MCF 10A (cell line): Measurements from ENCODE around the gene RECK. TPM values are rescaled to one million over a fixed set of nuclear protein-coding genes. Genes with fewer than 3 reads are reported as not detected.
A peak's percentile ranks its signal among the peaks of the same experiment; 100 is the strongest.

Experiments
- BruUV-seq: library from RNA; stranded (reverse); fragments of 400-500 nt; replicated peaks from 2 replicates; lab custom pipeline; 2021; lab: Mats Ljungman, UMichigan
- CTCF ChIA-PET: fragments of 300-600 bp; sonication (Branson Sonifier 250); formaldehyde crosslinking; extraction: SDS; loops from one replicate; lab custom pipeline; 2021; ENCODE audit warnings: antibody characterized with exemption, inconsistent platforms; lab: Yijun Ruan, JAX
- POLR2A ChIA-PET: fragments of 300-600, 350-650 bp; sonication (Branson Sonifier 250); formaldehyde crosslinking; extraction: SDS; loops from one replicate; lab custom pipeline; 2020; ENCODE audit warnings: antibody characterized with exemption, inconsistent platforms; lab: Yijun Ruan, JAX
- DNase-seq: peaks from one replicate; pipeline ENCODE4 v3.0.0-alpha.2; 2018; ENCODE audit not compliant: unreplicated experiment
- H3K27ac Mint-ChIP-seq: one replicate; pipeline ENCODE4 v1.8.0; 2022; ENCODE audit warnings: mild to moderate bottlenecking, low read depth, mixed read lengths; ENCODE audit not compliant: unreplicated experiment
- H3K27me3 Mint-ChIP-seq: one replicate; pipeline ENCODE4 v1.8.0; 2022; ENCODE audit warnings: mixed read lengths; ENCODE audit not compliant: insufficient read depth, unreplicated experiment
- H3K36me3 Mint-ChIP-seq: one replicate; pipeline ENCODE4 v1.8.0; 2022; ENCODE audit warnings: mild to moderate bottlenecking, moderate library complexity, mixed read lengths; ENCODE audit not compliant: insufficient read depth, unreplicated experiment
- H3K4me1 Mint-ChIP-seq: one replicate; pipeline ENCODE4 v1.8.0; 2022; ENCODE audit warnings: mixed read lengths; ENCODE audit not compliant: insufficient read depth, unreplicated experiment
- H3K4me3 Mint-ChIP-seq: one replicate; pipeline ENCODE4 v1.8.0; 2022; ENCODE audit warnings: mild to moderate bottlenecking, moderate library complexity, mixed read lengths; ENCODE audit not compliant: unreplicated experiment
- H3K9me3 Mint-ChIP-seq: one replicate; pipeline ENCODE4 v1.8.0; 2022; ENCODE audit warnings: mixed read lengths; ENCODE audit not compliant: unreplicated experiment
- intact Hi-C: fragments of 100-400 bp; cut with micrococcal nuclease; formaldehyde crosslinking; loops from 2 replicates; pipeline ENCODE4 v1.14.1; 2022
- total RNA-seq: library from RNA; stranded (reverse); gene quantifications from 2 replicates; pipeline ENCODE4 v1.2.3, GENCODE V29; 2022
- TF ChIP-seq, protein P1 (sequence below): fragments of 200-600 bp; IDR thresholded peaks from one replicate; pipeline ENCODE4 v1.8.0; 2022; ENCODE audit warnings: antibody characterized with exemption, mild to moderate bottlenecking; ENCODE audit not compliant: unreplicated experiment

Gene RECK
- total RNA-seq, 1 experiment from 2014 or later: 3.7 TPM

GRCh38 chr9:36102742-36103495, 66.2 kb downstream of the RECK start:
- Mint-ChIP-seq H3K4me1 (no peaks in the 10 kb centered on the region), H3K36me3 (no peaks in the 10 kb centered on the region), H3K27ac (no peak overlapping the region), H3K27me3 (no peaks in the 10 kb centered on the region), H3K9me3 (no peaks in the 10 kb centered on the region), H3K4me3 (no peak overlapping the region)
- DNase-seq: peak; percentile 84
- no TSS peak for BruUV-seq
- TF ChIP-seq, protein P1, sequence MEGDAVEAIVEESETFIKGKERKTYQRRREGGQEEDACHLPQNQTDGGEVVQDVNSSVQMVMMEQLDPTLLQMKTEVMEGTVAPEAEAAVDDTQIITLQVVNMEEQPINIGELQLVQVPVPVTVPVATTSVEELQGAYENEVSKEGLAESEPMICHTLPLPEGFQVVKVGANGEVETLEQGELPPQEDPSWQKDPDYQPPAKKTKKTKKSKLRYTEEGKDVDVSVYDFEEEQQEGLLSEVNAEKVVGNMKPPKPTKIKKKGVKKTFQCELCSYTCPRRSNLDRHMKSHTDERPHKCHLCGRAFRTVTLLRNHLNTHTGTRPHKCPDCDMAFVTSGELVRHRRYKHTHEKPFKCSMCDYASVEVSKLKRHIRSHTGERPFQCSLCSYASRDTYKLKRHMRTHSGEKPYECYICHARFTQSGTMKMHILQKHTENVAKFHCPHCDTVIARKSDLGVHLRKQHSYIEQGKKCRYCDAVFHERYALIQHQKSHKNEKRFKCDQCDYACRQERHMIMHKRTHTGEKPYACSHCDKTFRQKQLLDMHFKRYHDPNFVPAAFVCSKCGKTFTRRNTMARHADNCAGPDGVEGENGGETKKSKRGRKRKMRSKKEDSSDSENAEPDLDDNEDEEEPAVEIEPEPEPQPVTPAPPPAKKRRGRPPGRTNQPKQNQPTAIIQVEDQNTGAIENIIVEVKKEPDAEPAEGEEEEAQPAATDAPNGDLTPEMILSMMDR: peak; percentile 66
- intact Hi-C loops: loop anchor here (1.0 kb wide), 2 partner anchors 63 to 94 kb away; no protein-coding TSS in a partner anchor
- CTCF ChIA-PET: interaction anchor here (0.5 to 6.7 kb wide), 36 partner anchors 10 to 270 kb away, joined by 3 to 106 read pairs (median 4); partner anchors contain the start of genes CCIN and CLTA
- POLR2A ChIA-PET: interaction anchor here (0.6 to 1.3 kb wide), 7 partner anchors 60 to 97 kb away, joined by 3 to 6 read pairs (median 3); no protein-coding TSS in a partner anchor

GRCh38 chr9:36109071-36109470, 72.4 kb downstream of the RECK start:
- H3K36me3 Mint-ChIP-seq: no peaks in the 10 kb centered on the region
- intact Hi-C loops: no loop called here
- no peaks in the 10 kb centered on the region for H3K4me1 Mint-ChIP-seq
- ChIA-PET CTCF (interaction anchor here (0.8 to 2.3 kb wide), 4 partner anchors 53 to 150 kb away, joined by 3 to 10 read pairs (median 6); no protein-coding TSS in a partner anchor), POLR2A (interaction anchor here (1.4 kb wide), 1 partner anchor 24 kb away, joined by 5 read pairs; no protein-coding TSS in a partner anchor)
- DNase-seq: no peak
- no peaks in the 10 kb centered on the region for H3K9me3 Mint-ChIP-seq
- H3K27me3 Mint-ChIP-seq: no peaks in the 10 kb centered on the region
- TF ChIP-seq, protein P1: no peak
- H3K4me3 Mint-ChIP-seq: no peak overlapping the region
- no TSS peak for BruUV-seq
- H3K27ac Mint-ChIP-seq: no peak overlapping the region

DNA sequence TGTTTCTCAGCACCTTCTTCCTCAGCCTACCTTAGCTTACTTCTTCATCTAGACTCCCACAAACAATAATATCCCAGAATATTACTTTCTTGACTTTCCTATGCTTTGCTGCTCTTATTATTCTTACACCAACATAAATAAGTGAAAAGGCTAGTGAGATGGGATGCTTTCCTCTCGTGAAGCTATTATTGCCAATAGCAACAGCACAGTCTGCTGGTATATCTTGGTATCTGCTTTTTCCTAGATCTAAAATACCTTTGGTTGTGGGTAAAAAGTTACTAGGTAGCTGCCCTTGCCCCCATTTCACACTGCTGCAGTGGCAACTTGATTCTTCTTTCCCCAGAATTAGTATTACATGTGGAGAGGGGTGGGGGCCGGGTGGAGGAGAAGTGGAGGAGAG, 73.7 kb downstream of the RECK start:
- POLR2A ChIA-PET: interaction anchor here (0.6 to 0.8 kb wide), 2 partner anchors 205 to 1590 kb away, joined by 3 read pairs; no protein-coding TSS in a partner anchor
- no TSS peak for BruUV-seq
- TF ChIP-seq, protein P1: no peak
- H3K27me3 Mint-ChIP-seq: no peaks in the 10 kb centered on the region
- H3K9me3 Mint-ChIP-seq: no peaks in the 10 kb centered on the region
- H3K36me3 Mint-ChIP-seq: no peaks in the 10 kb centered on the region
- H3K27ac Mint-ChIP-seq: no peak overlapping the region
- DNase-seq: no peak
- no peak overlapping the region for H3K4me3 Mint-ChIP-seq
- H3K4me1 Mint-ChIP-seq: no peaks in the 10 kb centered on the region
- intact Hi-C loops: no loop called here
- CTCF ChIA-PET: interaction anchor here (0.6 to 7.0 kb wide), 6 partner anchors 9 to 358 kb away, joined by 3 to 42 read pairs (median 4); no protein-coding TSS in a partner anchor

- H3K4me3 Mint-ChIP-seq: no peak overlapping the region
- H3K9me3 Mint-ChIP-seq: no peaks in the 10 kb centered on the region
- H3K36me3 Mint-ChIP-seq: no peaks in the 10 kb centered on the region
- no peak overlapping the region for H3K27ac Mint-ChIP-seq
- no TSS peak for BruUV-seq
- no peaks in the 10 kb centered on the region for H3K4me1 Mint-ChIP-seq
- TF ChIP-seq, protein P1: no peak
- DNase-seq: no peak
- no peaks in the 10 kb centered on the region for H3K27me3 Mint-ChIP-seq
- intact Hi-C loops: no loop called here
- ChIA-PET CTCF (interaction anchor here (0.6 to 7.0 kb wide), 2 partner anchors 11 to 105 kb away, joined by 3 to 42 read pairs; no protein-coding TSS in a partner anchor), POLR2A (no interaction called here)
Observed at GRCh38 chr9:36112516-36112915, 75.8 kb downstream of the RECK start.
